Measurements from ENCODE around the gene HPSE2.
"Not testable (repeated sequence)": the region's sequence is repeated elsewhere in the genome, so short reads cannot be mapped to it uniquely, and the experiment has no call there.

HPSE2 gene

GRCh38 chr10:99143011-99143410, 92.6 kb downstream of the HPSE2 start:
- H3K4me3 ChIP-seq (ENCODE audit: low read depth in 1 of 2, low read length in 2 of 2): no peak overlapping the region
- H3K36me3 ChIP-seq (ENCODE audit: insufficient read depth, low read length): no peaks in the 10 kb centered on the region
- H3K9me3 ChIP-seq (ENCODE audit: low read length): no peaks in the 10 kb centered on the region
- H3K4me1 ChIP-seq (ENCODE audit: insufficient read depth, low read length): peaks cover 19% of the 10 kb centered on the region
- no peaks in the 10 kb centered on the region for H3K27me3 ChIP-seq (ENCODE audit: control insufficient read depth in 1 of 2, insufficient read depth in 2 of 2, low read length in 2 of 2)
- H3K27ac ChIP-seq (ENCODE audit: low read depth, low read length): no peak overlapping the region
- no peak overlapping the region for H3K9ac ChIP-seq (ENCODE audit: low read length)

GRCh38 chr10:99132897-99133296, 102.8 kb downstream of the HPSE2 start:
- not testable (repeated sequence) for H3K36me3 ChIP-seq (ENCODE audit: insufficient read depth, low read length); H3K27me3 ChIP-seq (ENCODE audit: control insufficient read depth in 1 of 2, insufficient read depth in 2 of 2, low read length in 2 of 2); H3K4me3 ChIP-seq (ENCODE audit: low read depth in 1 of 2, low read length in 2 of 2); H3K4me1 ChIP-seq (ENCODE audit: insufficient read depth, low read length); H3K9me3 ChIP-seq (ENCODE audit: low read length); H3K27ac ChIP-seq (ENCODE audit: low read depth, low read length); H3K9ac ChIP-seq (ENCODE audit: low read length)

GRCh38 chr10:99125879-99126278, 109.8 kb downstream of the HPSE2 start:
- peaks cover 6% of the 10 kb centered on the region for H3K4me1 ChIP-seq (ENCODE audit: insufficient read depth, low read length)

GRCh38 chr10:99124376-99124775, 111.3 kb downstream of the HPSE2 start:
- H3K27me3 ChIP-seq (ENCODE audit: control insufficient read depth in 1 of 2, insufficient read depth in 2 of 2, low read length in 2 of 2): no peaks in the 10 kb centered on the region
- H3K4me1 ChIP-seq (ENCODE audit: insufficient read depth, low read length): peaks cover 6% of the 10 kb centered on the region
- no peaks in the 10 kb centered on the region for H3K9me3 ChIP-seq (ENCODE audit: low read length)
- H3K27ac ChIP-seq (ENCODE audit: low read depth, low read length): no peak overlapping the region
- no peaks in the 10 kb centered on the region for H3K36me3 ChIP-seq (ENCODE audit: insufficient read depth, low read length)
- no peak overlapping the region for H3K4me3 ChIP-seq (ENCODE audit: low read depth in 1 of 2, low read length in 2 of 2)
- H3K9ac ChIP-seq (ENCODE audit: low read length): no peak overlapping the region

More at GRCh38 chr10:99125879-99126278, 109.8 kb downstream of the HPSE2 start:
- H3K27me3 ChIP-seq (ENCODE audit: control insufficient read depth in 1 of 2, insufficient read depth in 2 of 2, low read length in 2 of 2): no peaks in the 10 kb centered on the region
- H3K27ac ChIP-seq (ENCODE audit: low read depth, low read length): no peak overlapping the region
- H3K4me3 ChIP-seq (ENCODE audit: low read depth in 1 of 2, low read length in 2 of 2): no peak overlapping the region
- no peak overlapping the region for H3K9ac ChIP-seq (ENCODE audit: low read length)
- H3K36me3 ChIP-seq (ENCODE audit: insufficient read depth, low read length): no peaks in the 10 kb centered on the region
- no peaks in the 10 kb centered on the region for H3K9me3 ChIP-seq (ENCODE audit: low read length)

- no peaks in the 10 kb centered on the region for H3K36me3 ChIP-seq (ENCODE audit: insufficient read depth, low read length)
- H3K4me1 ChIP-seq (ENCODE audit: insufficient read depth, low read length): peaks cover 6% of the 10 kb centered on the region
- H3K4me3 ChIP-seq (ENCODE audit: low read depth in 1 of 2, low read length in 2 of 2): no peak overlapping the region
- no peaks in the 10 kb centered on the region for H3K9me3 ChIP-seq (ENCODE audit: low read length)
- H3K27ac ChIP-seq (ENCODE audit: low read depth, low read length): no peak overlapping the region
- no peaks in the 10 kb centered on the region for H3K27me3 ChIP-seq (ENCODE audit: control insufficient read depth in 1 of 2, insufficient read depth in 2 of 2, low read length in 2 of 2)
- no peak overlapping the region for H3K9ac ChIP-seq (ENCODE audit: low read length)
These were observed 111.8 kb downstream of the HPSE2 start for GRCh38 chr10:99123851-99124250.

GRCh38 chr10:99123336-99123735, 112.3 kb downstream of the HPSE2 start:
- H3K4me1 ChIP-seq (ENCODE audit: insufficient read depth, low read length): peaks cover 6% of the 10 kb centered on the region
- no peaks in the 10 kb centered on the region for H3K27me3 ChIP-seq (ENCODE audit: control insufficient read depth in 1 of 2, insufficient read depth in 2 of 2, low read length in 2 of 2)
- no peak overlapping the region for H3K9ac ChIP-seq (ENCODE audit: low read length)
- no peak overlapping the region for H3K27ac ChIP-seq (ENCODE audit: low read depth, low read length)
- H3K36me3 ChIP-seq (ENCODE audit: insufficient read depth, low read length): no peaks in the 10 kb centered on the region
- H3K9me3 ChIP-seq (ENCODE audit: low read length): no peaks in the 10 kb centered on the region
- H3K4me3 ChIP-seq (ENCODE audit: low read depth in 1 of 2, low read length in 2 of 2): no peak overlapping the region

- Histone ChIP-seq H3K9me3 (ENCODE audit: low read length) (no peaks in the 10 kb centered on the region), H3K27ac (ENCODE audit: low read depth, low read length) (no peak overlapping the region), H3K27me3 (ENCODE audit: control insufficient read depth in 1 of 2, insufficient read depth in 2 of 2, low read length in 2 of 2) (no peaks in the 10 kb centered on the region), H3K4me1 (ENCODE audit: insufficient read depth, low read length) (peaks cover 3% of the 10 kb centered on the region), H3K9ac (ENCODE audit: low read length) (no peak overlapping the region), H3K4me3 (ENCODE audit: low read depth in 1 of 2, low read length in 2 of 2) (no peak overlapping the region), H3K36me3 (ENCODE audit: insufficient read depth, low read length) (no peaks in the 10 kb centered on the region)
These were observed 116.3 kb downstream of the HPSE2 start for GRCh38 chr10:99119258-99119748.

GRCh38 chr10:99115703-99116102, 119.9 kb downstream of the HPSE2 start:
- H3K9ac ChIP-seq (ENCODE audit: low read length): no peak overlapping the region
- H3K36me3 ChIP-seq (ENCODE audit: insufficient read depth, low read length): no peaks in the 10 kb centered on the region
- H3K4me3 ChIP-seq (ENCODE audit: low read depth in 1 of 2, low read length in 2 of 2): no peak overlapping the region
- no peaks in the 10 kb centered on the region for H3K27me3 ChIP-seq (ENCODE audit: control insufficient read depth in 1 of 2, insufficient read depth in 2 of 2, low read length in 2 of 2)
- no peaks in the 10 kb centered on the region for H3K9me3 ChIP-seq (ENCODE audit: low read length)
- H3K27ac ChIP-seq (ENCODE audit: low read depth, low read length): no peak overlapping the region
- no peaks in the 10 kb centered on the region for H3K4me1 ChIP-seq (ENCODE audit: insufficient read depth, low read length)

- no peak overlapping the region for H3K9ac ChIP-seq (ENCODE audit: low read length)
- no peaks in the 10 kb centered on the region for H3K9me3 ChIP-seq (ENCODE audit: low read length)
- no peak overlapping the region for H3K4me3 ChIP-seq (ENCODE audit: low read depth in 1 of 2, low read length in 2 of 2)
- H3K27me3 ChIP-seq (ENCODE audit: control insufficient read depth in 1 of 2, insufficient read depth in 2 of 2, low read length in 2 of 2): no peaks in the 10 kb centered on the region
- H3K36me3 ChIP-seq (ENCODE audit: insufficient read depth, low read length): no peaks in the 10 kb centered on the region
- peaks cover 3% of the 10 kb centered on the region for H3K4me1 ChIP-seq (ENCODE audit: insufficient read depth, low read length)
- H3K27ac ChIP-seq (ENCODE audit: low read depth, low read length): no peak overlapping the region
These were observed 150.3 kb downstream of the HPSE2 start for GRCh38 chr10:99085358-99085757.

GRCh38 chr10:99084161-99084560, 151.5 kb downstream of the HPSE2 start:
- no peak overlapping the region for H3K4me3 ChIP-seq (ENCODE audit: low read depth in 1 of 2, low read length in 2 of 2)
- H3K36me3 ChIP-seq (ENCODE audit: insufficient read depth, low read length): no peaks in the 10 kb centered on the region
- no peak overlapping the region for H3K27ac ChIP-seq (ENCODE audit: low read depth, low read length)
- H3K9ac ChIP-seq (ENCODE audit: low read length): no peak overlapping the region
- H3K4me1 ChIP-seq (ENCODE audit: insufficient read depth, low read length): peaks cover 7% of the 10 kb centered on the region
- no peaks in the 10 kb centered on the region for H3K27me3 ChIP-seq (ENCODE audit: control insufficient read depth in 1 of 2, insufficient read depth in 2 of 2, low read length in 2 of 2)
- H3K9me3 ChIP-seq (ENCODE audit: low read length): no peaks in the 10 kb centered on the region

- no peaks in the 10 kb centered on the region for H3K36me3 ChIP-seq (ENCODE audit: insufficient read depth, low read length)
- no peaks in the 10 kb centered on the region for H3K27me3 ChIP-seq (ENCODE audit: control insufficient read depth in 1 of 2, insufficient read depth in 2 of 2, low read length in 2 of 2)
- no peak overlapping the region for H3K9ac ChIP-seq (ENCODE audit: low read length)
- H3K9me3 ChIP-seq (ENCODE audit: low read length): no peaks in the 10 kb centered on the region
- peaks cover 7% of the 10 kb centered on the region for H3K4me1 ChIP-seq (ENCODE audit: insufficient read depth, low read length)
- H3K4me3 ChIP-seq (ENCODE audit: low read depth in 1 of 2, low read length in 2 of 2): no peak overlapping the region
- no peak overlapping the region for H3K27ac ChIP-seq (ENCODE audit: low read depth, low read length)
These were observed 155.2 kb downstream of the HPSE2 start for GRCh38 chr10:99080275-99080945.

- H3K27ac ChIP-seq (ENCODE audit: low read depth, low read length): no peak overlapping the region
- H3K4me1 ChIP-seq (ENCODE audit: insufficient read depth, low read length): no peaks in the 10 kb centered on the region
- no peaks in the 10 kb centered on the region for H3K9me3 ChIP-seq (ENCODE audit: low read length)
- H3K27me3 ChIP-seq (ENCODE audit: control insufficient read depth in 1 of 2, insufficient read depth in 2 of 2, low read length in 2 of 2): no peaks in the 10 kb centered on the region
- H3K36me3 ChIP-seq (ENCODE audit: insufficient read depth, low read length): no peaks in the 10 kb centered on the region
- no peak overlapping the region for H3K4me3 ChIP-seq (ENCODE audit: low read depth in 1 of 2, low read length in 2 of 2)
- H3K9ac ChIP-seq (ENCODE audit: low read length): no peak overlapping the region
These were observed 173.1 kb downstream of the HPSE2 start for GRCh38 chr10:99062591-99062990.

Data from muscle layer of colon (tissue), 2 donors.